ENCODE measurements around the gene DEFB129. TPM values are rescaled to one million over a fixed set of nuclear protein-coding genes. Genes with fewer than 3 reads are reported as not detected.

DEFB129 gene
- total and polyA plus RNA-seq, 9 of the 15 experiments (the other 6 are each of a cell fraction or from before 2014, with no cell fraction given): not detected

DNA sequence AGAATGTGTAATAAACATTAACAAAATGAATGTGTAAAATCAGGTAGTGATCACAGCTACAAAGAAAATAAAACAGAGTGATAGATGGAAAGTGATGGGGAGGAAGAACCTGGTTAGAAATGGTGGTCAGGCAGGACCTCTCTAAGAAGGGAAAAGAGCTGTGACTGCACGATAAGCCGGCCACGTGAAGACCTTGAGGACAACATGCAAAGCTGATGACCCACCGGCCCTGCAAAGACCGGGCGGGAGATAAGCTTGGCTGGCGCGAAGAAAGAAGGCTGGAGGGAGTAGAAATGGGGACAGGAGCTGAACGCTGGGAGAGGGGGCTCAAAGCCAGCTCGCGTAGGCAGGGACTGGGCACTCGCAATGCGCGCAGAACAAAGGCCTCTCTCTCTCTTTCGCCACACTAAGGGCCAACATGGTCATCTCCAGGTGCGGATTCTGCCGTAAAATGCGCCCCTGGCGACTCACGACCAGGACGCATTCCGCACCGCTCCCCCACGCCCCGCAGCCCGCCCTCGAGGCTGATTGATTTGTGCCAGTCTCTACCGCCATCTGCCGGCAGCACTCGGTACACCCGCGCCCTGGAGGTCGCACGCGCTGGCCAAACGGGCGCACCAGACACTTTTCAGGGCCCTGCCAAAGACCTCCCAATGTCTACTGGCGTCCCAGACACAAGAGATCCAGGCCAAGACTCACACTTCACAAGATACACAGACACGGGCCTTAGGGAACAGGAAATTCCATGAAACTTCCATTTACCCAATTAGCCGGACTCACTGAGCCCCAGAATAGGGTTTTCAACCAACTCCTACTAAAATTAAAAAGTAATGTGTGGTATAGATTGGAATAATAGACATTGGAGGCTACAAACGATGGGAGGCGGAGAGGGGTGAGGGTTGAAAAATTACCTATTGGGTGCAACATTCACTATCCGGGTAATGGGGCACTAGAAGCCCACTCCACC is 39.8 kb downstream of the DEFB129 start (continued):
- TF ChIP-seq, protein P1, sequence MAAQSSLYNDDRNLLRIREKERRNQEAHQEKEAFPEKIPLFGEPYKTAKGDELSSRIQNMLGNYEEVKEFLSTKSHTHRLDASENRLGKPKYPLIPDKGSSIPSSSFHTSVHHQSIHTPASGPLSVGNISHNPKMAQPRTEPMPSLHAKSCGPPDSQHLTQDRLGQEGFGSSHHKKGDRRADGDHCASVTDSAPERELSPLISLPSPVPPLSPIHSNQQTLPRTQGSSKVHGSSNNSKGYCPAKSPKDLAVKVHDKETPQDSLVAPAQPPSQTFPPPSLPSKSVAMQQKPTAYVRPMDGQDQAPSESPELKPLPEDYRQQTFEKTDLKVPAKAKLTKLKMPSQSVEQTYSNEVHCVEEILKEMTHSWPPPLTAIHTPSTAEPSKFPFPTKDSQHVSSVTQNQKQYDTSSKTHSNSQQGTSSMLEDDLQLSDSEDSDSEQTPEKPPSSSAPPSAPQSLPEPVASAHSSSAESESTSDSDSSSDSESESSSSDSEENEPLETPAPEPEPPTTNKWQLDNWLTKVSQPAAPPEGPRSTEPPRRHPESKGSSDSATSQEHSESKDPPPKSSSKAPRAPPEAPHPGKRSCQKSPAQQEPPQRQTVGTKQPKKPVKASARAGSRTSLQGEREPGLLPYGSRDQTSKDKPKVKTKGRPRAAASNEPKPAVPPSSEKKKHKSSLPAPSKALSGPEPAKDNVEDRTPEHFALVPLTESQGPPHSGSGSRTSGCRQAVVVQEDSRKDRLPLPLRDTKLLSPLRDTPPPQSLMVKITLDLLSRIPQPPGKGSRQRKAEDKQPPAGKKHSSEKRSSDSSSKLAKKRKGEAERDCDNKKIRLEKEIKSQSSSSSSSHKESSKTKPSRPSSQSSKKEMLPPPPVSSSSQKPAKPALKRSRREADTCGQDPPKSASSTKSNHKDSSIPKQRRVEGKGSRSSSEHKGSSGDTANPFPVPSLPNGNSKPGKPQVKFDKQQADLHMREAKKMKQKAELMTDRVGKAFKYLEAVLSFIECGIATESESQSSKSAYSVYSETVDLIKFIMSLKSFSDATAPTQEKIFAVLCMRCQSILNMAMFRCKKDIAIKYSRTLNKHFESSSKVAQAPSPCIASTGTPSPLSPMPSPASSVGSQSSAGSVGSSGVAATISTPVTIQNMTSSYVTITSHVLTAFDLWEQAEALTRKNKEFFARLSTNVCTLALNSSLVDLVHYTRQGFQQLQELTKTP (IDR thresholded peaks at IDR 0.05; ENCODE audit: low read depth in 1 of 2, partially characterized antibody in 2 of 2): peak; percentile 67 to 85
- TF ChIP-seq, protein P2, sequence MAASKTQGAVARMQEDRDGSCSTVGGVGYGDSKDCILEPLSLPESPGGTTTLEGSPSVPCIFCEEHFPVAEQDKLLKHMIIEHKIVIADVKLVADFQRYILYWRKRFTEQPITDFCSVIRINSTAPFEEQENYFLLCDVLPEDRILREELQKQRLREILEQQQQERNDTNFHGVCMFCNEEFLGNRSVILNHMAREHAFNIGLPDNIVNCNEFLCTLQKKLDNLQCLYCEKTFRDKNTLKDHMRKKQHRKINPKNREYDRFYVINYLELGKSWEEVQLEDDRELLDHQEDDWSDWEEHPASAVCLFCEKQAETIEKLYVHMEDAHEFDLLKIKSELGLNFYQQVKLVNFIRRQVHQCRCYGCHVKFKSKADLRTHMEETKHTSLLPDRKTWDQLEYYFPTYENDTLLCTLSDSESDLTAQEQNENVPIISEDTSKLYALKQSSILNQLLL (CRISPR knock-in tag; IDR thresholded peaks at IDR 0.05; ENCODE audit: borderline replicate concordance): no peak
- TF ChIP-seq TRIM24 (IDR thresholded peaks at IDR 0.05): peak; percentile 79 to 86
- peak; percentile 78 for TF ChIP-seq RBFOX2 (IDR thresholded peaks at IDR 0.05; ENCODE audit: low read depth, low read length)
- peak; percentile 68; the same call in 1 of the 2 replicates for TF ChIP-seq ZNF668 (CRISPR knock-in tag; IDR thresholded peaks at IDR 0.05)
- peak; percentile 88 for TF ChIP-seq CXXC5 (CRISPR knock-in tag; IDR thresholded peaks at IDR 0.05)
- TF ChIP-seq, protein P3, sequence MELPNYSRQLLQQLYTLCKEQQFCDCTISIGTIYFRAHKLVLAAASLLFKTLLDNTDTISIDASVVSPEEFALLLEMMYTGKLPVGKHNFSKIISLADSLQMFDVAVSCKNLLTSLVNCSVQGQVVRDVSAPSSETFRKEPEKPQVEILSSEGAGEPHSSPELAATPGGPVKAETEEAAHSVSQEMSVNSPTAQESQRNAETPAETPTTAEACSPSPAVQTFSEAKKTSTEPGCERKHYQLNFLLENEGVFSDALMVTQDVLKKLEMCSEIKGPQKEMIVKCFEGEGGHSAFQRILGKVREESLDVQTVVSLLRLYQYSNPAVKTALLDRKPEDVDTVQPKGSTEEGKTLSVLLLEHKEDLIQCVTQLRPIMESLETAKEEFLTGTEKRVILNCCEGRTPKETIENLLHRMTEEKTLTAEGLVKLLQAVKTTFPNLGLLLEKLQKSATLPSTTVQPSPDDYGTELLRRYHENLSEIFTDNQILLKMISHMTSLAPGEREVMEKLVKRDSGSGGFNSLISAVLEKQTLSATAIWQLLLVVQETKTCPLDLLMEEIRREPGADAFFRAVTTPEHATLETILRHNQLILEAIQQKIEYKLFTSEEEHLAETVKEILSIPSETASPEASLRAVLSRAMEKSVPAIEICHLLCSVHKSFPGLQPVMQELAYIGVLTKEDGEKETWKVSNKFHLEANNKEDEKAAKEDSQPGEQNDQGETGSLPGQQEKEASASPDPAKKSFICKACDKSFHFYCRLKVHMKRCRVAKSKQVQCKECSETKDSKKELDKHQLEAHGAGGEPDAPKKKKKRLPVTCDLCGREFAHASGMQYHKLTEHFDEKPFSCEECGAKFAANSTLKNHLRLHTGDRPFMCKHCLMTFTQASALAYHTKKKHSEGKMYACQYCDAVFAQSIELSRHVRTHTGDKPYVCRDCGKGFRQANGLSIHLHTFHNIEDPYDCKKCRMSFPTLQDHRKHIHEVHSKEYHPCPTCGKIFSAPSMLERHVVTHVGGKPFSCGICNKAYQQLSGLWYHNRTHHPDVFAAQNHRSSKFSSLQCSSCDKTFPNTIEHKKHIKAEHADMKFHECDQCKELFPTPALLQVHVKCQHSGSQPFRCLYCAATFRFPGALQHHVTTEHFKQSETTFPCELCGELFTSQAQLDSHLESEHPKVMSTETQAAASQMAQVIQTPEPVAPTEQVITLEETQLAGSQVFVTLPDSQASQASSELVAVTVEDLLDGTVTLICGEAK (IDR thresholded peaks at IDR 0.05): no peak; the same call in 1 of the 2 replicates
- TF ChIP-seq, protein P3 (CRISPR knock-in tag; IDR thresholded peaks at IDR 0.05): 0 out of 2 replicates have a peak, but pooled peaks have one; percentile 25

Measured in K562 (cell line).